GM18526 (cell line): ENCODE results near the gene CHD2.

Experiments
- POLR2A ChIP-seq: IDR thresholded peaks from 3 replicates; pipeline ENCODE4 v1.6.1; 2011; ENCODE audit not compliant: insufficient read length; ENCODE audit errors: extremely low read depth

The CHD2 gene

DNA sequence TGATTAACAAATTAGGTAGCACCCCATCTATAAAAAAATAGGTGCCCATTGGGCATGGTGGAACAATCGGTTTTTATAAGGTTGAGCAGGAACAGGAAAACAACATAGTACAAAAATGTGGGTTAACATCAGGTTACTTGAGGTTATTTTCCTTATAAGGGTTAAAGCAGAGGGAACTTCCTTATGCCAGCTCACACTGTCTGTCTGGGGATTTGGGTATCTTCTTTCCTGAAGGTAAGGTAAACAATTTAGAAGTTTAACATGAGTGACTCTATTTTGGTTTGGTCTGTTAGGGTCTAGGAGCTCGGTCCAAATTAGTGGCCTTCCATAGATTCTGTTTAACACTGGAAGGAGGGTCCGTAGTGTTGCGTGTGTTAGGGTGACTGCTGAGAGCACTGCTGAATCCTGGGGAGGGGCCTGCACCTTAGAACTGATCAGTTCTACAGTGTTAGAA is 14.7 kb downstream of the CHD2 start:
- TF ChIP-seq POLR2A: no peak

DNA sequence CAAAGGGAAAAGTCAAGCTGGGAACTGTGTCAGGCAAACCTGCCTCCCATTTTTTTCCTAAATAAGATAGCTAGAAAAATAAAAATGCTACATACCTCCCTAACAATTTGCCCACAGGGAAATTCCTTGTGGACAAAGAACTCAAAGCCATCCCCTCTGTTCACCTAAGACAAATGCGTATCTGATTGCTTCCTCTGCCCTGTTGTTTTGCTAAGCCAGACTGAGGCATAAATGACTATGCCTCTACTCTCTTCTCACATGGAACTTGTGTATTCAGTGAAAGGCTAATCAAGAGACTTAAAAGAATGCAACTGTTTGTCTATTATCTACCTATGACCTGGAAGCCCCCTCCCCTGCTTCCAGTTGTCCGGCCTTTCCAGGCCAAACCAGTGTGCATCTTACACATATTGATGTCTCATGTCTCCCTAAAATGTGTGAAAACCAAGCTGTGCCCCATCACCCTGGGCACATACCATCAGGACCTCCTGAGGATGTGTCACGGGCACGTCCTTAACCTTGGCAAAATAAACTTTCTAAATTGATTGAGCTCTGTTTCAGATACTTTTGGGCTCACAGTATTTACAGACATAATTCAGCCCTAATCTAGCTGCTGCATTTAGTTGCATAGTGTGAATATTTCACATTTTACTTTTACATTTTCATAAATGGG is 15.8 kb downstream of the CHD2 start:
- TF ChIP-seq POLR2A: no peak

DNA sequence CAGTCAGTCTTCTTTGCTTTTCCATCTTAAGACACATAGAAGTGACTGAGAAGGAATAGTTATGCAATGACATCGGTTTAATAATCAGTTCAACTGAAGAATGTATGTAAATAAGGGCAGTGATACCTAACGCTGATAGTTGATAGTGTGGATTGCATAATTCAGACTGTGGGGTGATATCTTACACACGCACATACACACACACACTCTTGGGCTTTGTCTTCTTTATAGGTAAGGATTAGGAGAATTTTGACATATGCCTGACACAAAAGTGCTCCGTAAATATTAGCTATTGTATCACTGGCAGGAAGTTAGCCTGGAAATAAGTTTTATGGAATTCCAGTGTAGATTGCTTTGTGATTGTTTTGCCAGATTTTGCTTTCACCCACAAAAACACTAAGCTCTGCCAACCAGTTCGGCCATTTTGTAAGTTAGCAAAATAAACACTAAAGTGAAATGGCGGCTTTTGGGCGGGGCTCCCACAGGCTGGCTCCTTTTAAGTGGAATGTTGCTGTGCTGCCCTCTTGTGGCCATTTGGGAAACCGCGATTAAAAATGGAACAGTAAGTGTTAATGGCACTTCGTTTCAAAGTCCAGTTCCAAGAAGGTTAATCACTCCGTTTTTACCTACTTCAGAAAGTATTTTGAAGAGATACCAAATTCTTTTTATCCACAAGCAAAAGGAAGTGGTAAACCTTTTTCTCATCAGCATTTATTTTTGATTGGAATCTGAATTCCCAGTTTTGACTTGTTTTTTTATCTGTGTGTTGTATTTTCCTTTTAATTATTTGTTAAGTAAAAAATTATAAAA is 17.7 kb downstream of the CHD2 start:
- TF ChIP-seq POLR2A: no peak

DNA sequence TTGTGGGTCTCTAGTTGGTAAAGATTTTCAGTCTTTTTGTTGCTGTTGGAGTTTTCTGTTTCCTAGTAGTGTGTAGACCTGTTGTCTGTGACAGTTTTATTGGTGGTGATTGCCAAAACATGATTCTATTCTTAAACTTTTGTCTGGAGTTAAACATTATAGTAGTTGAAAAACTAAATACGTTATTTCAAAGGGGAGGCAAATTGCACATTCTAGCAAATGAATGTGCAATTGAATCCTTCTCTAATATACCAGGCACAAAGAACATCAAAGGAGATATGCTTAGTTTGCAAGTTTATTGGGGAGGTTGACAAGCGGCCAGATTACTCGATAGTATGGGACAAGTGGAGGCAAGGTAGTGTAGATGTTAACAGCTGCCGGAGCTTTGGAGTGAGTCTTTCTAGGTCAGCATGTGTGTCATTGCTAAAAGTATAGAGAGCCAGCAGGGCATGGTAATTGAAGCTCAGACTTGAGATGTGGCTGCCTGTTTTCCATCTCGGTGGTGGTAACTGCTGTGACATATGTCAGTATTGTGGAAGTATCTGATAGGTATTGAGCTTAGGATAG is 20.6 kb downstream of the CHD2 start:
- no peak for TF ChIP-seq POLR2A

DNA sequence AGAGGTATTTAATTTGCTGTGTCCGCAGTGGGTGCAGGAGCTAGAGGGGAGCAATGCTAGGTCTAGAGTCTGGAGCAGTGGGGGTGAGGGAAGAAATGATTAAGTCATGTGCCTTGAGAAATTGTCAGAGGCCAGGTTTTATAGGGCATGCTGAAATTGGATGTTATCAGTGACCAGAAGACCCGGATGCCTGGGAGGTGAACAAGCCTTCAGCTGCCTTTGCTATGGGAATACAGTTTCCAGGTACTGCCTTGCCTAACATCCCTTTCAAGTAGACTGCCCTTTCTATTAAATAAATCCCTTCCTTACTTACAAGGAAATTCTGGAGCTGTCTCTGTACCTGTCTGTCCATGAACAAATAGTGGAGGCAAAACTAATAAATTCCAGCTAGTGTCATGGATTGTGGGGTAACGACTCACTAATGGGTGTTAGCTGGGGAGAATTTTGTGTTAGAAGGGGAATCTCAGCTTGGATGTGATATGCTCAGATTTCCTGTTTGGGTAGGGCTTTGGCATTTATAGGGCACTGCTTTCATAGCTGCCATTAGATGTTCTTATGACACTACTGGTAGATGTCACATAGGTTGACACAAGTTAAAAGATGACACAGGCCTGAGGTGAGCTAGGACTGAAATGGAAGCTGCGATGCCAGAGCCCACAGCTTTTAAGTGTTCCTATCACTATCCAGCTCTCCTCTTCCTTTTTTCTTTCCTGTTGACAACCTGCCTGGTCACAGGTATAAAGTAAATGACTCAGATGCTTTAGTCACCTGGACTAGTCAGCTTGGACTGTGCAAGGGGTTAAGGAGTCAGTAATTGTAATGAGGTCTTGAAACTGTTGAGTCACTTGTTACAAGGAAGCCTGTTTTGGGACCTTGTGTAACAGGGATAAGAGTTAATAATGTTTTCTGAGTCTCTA is 21.3 kb downstream of the CHD2 start:
- no peak for TF ChIP-seq POLR2A

DNA sequence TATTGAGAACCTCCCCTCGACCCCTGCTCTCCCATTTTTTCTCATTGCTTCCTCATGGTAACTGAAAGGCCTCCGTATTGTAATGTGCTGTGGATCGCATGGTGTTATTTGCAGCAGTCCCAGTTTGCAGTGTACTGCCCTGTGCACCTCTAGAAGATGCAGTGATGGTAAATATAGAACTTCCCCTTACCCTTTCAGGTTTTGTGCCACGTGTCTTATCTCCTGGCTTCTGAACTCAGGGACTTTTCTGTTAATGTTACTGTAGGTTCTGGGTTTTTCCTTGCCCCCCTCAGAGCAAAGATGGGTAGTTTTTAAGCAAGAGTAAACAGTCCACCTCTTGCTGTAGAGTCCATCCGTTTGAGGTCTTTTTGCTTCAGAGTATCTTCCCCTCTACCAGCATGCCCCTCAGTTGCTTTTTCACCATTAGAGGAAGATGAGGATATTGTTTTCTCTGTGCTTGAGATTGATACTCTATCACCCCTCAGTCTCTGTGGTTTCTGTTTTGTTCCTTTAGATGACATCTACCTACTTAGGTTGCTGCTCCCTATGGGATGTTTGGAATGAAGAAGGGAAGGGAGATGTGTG is 22.4 kb downstream of the CHD2 start:
- no peak for TF ChIP-seq POLR2A

DNA sequence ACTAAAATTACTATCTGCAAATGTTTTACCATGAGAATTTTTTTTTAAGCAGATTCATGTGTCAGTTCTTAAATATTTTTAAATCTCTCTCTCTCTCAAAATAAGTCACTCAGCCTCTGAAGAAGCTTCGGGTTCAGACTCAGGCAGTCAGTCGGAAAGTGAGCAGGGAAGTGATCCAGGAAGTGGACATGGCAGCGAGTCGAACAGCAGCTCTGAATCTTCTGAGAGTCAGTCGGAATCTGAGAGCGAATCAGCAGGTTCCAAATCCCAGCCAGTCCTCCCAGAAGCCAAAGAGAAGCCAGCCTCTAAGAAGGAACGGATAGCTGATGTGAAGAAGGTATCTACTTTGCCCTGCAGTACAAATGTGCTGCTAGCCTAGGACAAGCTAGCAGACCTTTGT is 24.1 kb downstream of the CHD2 start:
- TF ChIP-seq POLR2A: no peak

DNA sequence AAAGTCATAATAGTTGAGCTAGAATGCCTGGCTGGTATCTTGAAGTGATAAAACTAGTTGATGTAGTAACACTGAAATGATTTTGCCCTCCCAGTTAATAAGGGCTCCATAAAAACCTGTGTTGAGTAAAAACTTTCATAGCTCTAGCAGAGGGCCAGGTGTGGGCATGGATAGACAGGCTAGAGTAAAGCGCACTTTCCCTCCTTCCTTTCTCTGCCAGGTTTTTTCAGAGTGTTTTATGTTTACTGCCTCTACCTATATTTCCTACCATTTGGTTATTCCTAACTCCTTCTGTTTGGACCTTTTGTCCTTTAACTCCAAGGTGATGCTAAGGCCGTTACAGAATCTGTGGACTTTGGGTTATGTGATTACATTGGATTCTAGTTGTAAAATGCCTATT is 25.3 kb downstream of the CHD2 start:
- no peak for TF ChIP-seq POLR2A

DNA sequence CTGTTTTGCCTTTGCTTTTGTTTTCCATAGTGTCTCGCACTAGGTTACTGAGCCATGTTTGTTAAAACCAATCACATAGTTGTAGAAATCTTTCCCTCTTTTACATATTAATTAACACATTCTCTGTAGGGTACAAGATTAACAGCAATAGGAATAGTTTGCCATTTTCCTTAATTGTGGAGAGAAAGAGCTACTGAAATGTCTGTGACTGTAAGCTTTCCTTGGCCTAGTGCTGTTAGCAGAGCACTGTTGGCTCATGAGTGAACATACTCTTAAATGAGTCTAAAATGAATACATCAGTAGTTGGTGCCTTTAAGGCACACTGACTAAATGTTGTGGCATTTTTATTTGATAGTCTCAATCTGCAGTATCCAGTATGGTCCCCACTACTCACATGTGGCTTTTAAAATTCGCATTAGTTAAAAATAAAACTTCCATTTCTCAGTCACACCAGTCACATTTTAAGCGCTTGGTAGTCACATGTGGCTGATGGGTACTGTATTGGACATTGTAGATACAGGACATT is 28.2 kb downstream of the CHD2 start:
- no peak for TF ChIP-seq POLR2A

DNA sequence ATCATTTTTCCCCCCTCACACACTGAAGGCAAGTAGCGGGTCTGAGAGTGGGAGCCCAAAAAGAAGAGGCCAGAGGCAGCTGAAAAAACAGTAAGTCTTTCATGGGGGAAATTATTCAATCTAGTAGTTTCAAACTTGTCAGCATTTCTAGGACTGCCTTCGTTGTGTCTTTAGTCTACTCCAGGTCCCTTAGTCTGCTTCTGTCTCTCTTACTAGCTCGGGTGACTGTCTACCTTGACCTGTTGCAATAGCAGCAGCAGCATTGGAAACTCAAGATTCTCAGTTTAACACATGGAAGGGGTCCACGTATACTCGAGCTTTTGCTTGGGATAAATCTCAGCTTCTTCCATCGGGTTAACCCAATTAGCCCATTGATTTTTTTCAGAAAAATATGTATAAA is 28.9 kb downstream of the CHD2 start:
- no peak for TF ChIP-seq POLR2A

DNA sequence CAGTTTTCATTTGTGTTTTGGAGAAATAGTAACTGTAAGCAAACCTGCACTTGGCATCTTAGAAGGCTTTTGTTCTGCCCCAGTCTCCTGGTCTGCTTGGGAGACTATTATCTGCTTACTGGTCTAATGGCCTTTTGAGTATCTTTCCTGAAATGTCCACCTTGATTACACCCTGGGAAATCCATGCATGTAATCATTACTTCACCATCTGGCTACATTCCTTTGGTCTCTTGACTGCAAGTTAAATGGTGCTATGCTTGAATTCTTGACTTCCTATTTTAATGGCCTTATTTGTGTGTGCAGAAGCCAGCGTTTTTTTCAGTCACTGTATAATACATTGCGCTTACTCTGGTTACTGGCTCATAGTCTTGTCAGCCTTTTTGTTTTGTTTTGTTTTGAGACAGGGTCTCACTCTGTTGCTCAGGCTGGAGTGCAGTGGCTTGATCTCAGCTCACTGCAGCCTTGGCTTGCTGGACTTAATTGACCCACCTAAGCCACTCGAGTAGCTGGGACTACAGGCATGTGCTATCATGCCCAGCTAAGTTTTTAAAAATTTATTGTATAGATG is 30.0 kb downstream of the CHD2 start:
- TF ChIP-seq POLR2A: no peak

DNA sequence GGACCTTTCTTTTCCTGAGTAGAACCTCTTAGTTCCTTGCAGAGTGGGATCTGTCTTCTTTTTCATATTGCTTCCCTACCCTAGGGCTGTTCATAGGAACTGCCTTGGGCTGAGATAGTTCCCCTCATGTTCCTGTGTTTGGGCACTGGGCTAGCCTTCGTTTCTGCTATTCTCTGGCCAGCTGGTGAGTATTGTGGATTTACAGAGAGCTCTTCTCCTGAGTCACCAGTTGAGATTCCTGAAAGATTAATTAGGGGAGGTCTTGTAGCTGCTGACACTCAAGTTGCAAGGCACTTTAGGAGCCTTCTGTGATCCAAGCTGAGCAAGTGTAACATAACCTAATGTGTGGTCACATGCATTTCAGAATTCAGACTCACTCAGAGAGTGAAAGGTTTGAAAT is 30.7 kb downstream of the CHD2 start:
- TF ChIP-seq POLR2A: no peak

DNA sequence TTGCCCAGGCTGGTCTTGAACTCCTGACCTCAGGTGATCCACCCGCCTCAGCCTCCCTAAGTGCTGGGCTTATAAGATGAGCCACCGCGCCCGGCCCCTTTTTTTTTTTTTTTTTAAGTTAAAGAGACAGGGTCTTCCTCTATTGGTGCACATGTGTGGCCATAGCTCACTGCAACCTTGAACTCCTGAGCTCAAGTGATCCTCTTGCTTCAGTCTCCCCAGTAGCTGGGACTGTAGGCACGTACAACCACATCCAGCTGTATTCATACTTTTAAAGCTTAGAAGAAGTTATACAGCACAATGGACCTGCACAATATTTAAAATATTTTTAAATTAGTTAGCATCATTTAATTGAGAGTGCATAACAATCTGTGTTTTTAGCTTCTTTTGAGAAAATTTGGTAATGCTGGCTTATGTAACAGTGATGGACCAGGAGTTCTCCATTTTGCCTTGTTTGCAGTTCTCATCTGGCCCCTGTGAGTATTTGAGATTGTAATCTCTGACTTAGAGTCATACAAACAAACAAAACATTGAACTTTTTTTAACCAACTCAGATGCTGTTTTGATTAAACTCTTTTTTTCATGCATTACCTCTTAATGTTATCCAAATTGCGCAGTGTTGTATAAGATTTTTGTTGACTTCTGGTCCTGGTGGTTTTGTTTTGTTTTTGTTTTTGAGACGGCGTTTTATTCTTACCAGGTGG is 33.0 kb downstream of the CHD2 start:
- TF ChIP-seq POLR2A: no peak

DNA sequence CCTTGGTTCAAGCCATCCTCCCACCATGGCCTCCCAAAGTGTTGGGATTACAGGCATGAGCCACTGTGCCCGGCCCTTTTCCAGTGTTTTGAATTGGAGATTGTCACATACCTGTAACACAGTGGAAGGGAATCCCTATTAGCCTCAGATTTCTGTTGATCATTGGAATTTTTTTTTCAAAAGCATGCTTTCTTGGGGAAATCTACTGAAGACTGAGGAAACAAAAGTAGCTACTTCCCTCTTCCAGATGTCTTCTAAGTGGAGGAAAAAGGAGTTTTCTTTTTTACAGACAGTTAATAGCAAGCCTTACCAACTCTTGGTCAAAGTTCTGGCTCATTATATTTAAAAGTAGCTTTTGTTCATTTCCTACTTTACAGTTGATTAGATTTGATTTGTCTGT is 33.7 kb downstream of the CHD2 start:
- no peak for TF ChIP-seq POLR2A

DNA sequence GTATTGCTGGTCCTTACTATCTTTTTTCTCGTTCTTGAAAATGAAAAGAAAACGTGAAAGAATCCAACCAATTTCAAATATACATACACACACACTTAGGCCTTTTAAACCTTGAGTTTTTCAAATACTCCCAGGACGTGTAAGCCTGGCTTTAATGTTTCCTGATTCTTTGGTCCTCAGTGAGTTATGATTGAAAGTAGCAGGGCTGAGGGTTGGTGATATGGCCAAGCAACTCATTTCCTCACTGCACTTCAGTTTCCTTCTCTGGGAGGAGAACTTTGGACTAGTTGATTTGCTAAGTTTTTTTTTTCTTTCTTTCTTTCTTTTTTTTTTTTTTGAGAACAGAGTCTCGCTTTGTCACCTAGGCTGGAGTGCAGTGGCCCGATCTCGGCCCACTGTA is 34.6 kb downstream of the CHD2 start:
- no peak for TF ChIP-seq POLR2A
